ENCODE results near the gene FOXP2. TPM values are rescaled to one million over a fixed set of nuclear protein-coding genes. Genes with fewer than 3 reads are reported as not detected.

FOXP2 gene
- total RNA-seq, 1 donor from 2014 or later: 11.0 TPM

DNA sequence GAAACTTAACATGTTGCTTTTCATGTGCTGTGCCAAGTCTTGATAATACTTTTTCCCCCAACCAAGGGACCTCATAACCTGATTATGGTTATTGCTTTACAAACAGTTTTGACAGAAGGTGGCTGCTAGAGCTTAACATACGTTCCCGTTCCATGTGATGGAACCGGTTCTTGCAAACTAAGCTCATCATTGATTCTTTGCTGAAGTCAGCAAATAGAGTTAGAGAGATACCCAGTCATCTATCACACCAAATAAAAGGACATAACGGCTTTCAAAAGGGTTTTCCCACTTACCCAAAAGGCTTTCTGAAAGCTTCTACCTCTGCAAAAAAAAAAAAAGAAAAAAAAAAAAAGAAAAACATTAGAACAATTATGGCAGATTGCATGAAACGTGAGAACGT lies 277.0 kb downstream of the FOXP2 start:
- Histone ChIP-seq H3K27ac (no peak overlapping the region), H3K9me3 (no peaks in the 10 kb centered on the region), H3K36me3 (peaks cover 0 to 9% of the 10 kb centered on the region in 2 donors), H3K4me3 (no peak overlapping the region), H3K4me1 (no peaks in the 10 kb centered on the region), H3K27me3 (no peaks in the 10 kb centered on the region)
- TF ChIP-seq, protein P1, sequence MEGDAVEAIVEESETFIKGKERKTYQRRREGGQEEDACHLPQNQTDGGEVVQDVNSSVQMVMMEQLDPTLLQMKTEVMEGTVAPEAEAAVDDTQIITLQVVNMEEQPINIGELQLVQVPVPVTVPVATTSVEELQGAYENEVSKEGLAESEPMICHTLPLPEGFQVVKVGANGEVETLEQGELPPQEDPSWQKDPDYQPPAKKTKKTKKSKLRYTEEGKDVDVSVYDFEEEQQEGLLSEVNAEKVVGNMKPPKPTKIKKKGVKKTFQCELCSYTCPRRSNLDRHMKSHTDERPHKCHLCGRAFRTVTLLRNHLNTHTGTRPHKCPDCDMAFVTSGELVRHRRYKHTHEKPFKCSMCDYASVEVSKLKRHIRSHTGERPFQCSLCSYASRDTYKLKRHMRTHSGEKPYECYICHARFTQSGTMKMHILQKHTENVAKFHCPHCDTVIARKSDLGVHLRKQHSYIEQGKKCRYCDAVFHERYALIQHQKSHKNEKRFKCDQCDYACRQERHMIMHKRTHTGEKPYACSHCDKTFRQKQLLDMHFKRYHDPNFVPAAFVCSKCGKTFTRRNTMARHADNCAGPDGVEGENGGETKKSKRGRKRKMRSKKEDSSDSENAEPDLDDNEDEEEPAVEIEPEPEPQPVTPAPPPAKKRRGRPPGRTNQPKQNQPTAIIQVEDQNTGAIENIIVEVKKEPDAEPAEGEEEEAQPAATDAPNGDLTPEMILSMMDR (IDR thresholded peaks at IDR 0.05): no peak
- intact Hi-C loops (cut with DNase I): no loop called here
- no peak for DNase-seq (ENCODE audit: low spot score in 2 of 2)

DNA sequence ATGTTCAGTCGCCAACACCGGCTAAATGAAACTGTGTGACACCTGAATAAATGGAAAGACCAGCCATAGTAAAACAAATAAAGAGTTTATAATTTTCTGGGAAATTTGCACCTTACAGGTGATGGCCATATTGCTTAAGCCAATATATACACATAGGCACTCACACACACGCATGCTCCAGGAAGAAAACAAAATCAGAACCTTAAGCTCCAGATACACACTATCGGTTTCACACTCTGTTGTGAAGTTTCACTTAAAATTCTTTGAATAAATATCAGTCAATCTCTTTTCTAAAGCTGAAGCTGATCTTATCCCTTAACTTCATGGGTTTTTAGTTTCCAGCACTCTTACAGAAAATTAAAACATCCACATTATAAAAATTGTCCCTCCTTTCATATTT lies 280.6 kb downstream of the FOXP2 start:
- intact Hi-C loops (cut with DNase I): no loop called here

DNA sequence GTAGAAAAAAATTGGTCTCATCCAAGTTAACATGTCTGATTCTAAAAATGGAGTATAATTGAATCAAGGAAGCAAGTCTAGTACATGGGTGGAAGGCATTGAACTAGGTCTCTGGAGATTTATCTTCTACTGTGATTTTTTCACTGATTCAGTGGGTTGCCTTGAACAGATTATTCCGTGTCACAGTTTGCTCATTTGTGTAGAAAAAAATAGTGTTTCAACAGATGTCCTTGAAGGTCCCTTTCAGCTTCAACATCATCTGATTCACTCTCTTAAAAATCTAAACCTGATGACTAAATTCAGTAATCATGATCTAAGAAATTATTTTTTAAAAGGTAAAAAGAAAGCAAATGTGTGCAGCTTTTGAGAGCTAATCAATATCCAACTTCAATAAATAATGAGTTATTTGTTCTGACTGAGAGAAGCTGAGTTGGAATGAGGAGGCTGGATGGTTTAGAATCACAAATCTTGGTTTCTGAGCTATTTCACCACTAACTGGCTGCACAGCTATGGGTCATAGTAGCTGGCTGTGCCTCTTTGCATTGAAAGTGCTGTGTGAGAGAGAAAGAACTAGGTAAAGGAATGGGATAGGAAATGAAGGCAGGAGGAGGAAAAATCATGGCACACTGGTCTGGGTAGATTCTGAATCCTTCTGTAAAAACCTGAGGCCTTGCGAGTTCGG lies 285.8 kb downstream of the FOXP2 start:
- no peak for DNase-seq (ENCODE audit: low spot score in 2 of 2)
- Histone ChIP-seq H3K36me3 (no peaks in the 10 kb centered on the region), H3K9me3 (no peaks in the 10 kb centered on the region), H3K4me3 (no peak overlapping the region), H3K27ac (no peak overlapping the region), H3K27me3 (no peaks in the 10 kb centered on the region), H3K4me1 (no peaks in the 10 kb centered on the region)
- intact Hi-C loops (cut with DNase I): no loop called here
- TF ChIP-seq, protein P1 (IDR thresholded peaks at IDR 0.05): no peak

More for the DNA sequence above, 280.6 kb downstream of the FOXP2 start:
- peaks cover 0 to 7% of the 10 kb centered on the region in 2 donors for H3K36me3 ChIP-seq
- no peaks in the 10 kb centered on the region for H3K4me1 ChIP-seq
- H3K27ac ChIP-seq: no peak overlapping the region
- no peaks in the 10 kb centered on the region for H3K9me3 ChIP-seq
- no peak overlapping the region for H3K4me3 ChIP-seq
- DNase-seq (ENCODE audit: low spot score in 2 of 2): no peak
- H3K27me3 ChIP-seq: no peaks in the 10 kb centered on the region
- TF ChIP-seq, protein P1 (IDR thresholded peaks at IDR 0.05): no peak

DNA sequence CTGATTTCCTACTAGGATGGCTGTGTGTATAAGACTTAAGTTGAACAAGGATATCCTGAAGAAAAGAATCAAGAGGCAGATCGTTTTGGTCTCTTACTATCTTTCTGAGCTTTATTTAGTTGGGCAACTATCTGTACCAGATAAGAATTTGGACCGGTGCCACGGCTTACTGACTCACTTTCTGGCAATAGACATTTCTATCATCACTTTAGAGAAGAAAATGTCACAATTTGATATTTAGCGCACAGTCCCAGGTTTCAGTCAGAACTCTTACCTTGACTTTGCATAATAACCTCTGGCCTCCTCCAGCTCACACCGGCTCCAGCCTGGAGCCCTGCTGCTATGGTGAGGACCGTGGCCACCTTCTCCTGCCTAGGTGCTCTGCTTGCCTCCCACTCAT lies 289.1 kb downstream of the FOXP2 start:
- DNase-seq (ENCODE audit: low spot score in 2 of 2): no peak
- Histone ChIP-seq H3K27me3 (no peaks in the 10 kb centered on the region), H3K4me1 (no peaks in the 10 kb centered on the region), H3K4me3 (no peak overlapping the region), H3K9me3 (no peaks in the 10 kb centered on the region), H3K27ac (no peak overlapping the region), H3K36me3 (no peaks in the 10 kb centered on the region)
- intact Hi-C loops (cut with DNase I): no loop called here
- TF ChIP-seq, protein P1 (IDR thresholded peaks at IDR 0.05): no peak

DNA sequence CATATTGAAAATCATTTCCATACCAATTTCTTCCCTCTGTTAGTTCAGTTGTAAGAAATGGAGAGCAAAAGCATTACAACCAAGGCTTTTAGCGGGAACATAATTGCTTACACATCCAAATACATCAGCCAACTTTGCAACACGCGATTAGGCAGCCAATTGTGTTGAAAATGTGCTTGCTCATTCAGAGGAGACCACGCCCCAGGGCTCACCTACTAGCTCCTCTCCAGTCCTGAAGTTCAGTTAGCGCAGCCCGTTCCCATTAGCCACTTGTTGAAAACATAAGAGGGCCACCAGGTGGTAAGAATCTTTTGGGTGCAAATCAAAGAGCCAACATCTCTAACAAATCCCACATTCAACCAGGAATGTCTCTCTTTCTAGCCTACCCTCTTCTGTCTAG lies 294.0 kb downstream of the FOXP2 start:
- Histone ChIP-seq H3K4me3 (no peak overlapping the region), H3K27ac (no peak overlapping the region), H3K9me3 (no peaks in the 10 kb centered on the region), H3K27me3 (no peaks in the 10 kb centered on the region), H3K4me1 (no peaks in the 10 kb centered on the region), H3K36me3 (no peaks in the 10 kb centered on the region)
- intact Hi-C loops (cut with DNase I): no loop called here
- TF ChIP-seq, protein P1 (IDR thresholded peaks at IDR 0.05): no peak
- no peak for DNase-seq (ENCODE audit: low spot score in 2 of 2)

DNA sequence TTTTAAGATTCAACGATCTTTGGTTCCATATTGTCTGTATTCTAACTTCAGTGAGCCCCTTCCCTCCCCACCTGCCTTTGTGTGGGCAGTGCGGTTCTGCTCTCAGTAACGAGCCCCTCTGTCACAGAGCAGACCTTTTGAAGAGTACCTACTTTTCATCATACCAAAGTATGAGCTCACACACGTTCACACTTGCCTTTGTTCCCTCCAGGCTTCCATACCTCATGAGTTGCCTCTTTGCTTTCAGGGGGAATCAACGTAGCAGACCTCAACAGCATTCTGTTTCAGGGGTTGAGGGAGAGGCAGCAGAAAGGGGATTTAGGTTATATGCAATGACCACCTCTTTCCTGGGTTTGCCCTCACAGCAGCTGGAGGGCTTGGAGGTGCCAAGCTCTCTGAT lies 295.9 kb downstream of the FOXP2 start:
- DNase-seq (ENCODE audit: low spot score in 2 of 2): no peak
- Histone ChIP-seq H3K4me1 (no peaks in the 10 kb centered on the region), H3K4me3 (no peak overlapping the region), H3K27me3 (no peaks in the 10 kb centered on the region), H3K36me3 (no peaks in the 10 kb centered on the region), H3K27ac (no peak overlapping the region), H3K9me3 (no peaks in the 10 kb centered on the region)
- TF ChIP-seq, protein P1 (IDR thresholded peaks at IDR 0.05): no peak
- intact Hi-C loops (cut with DNase I): no loop called here

Data from ascending aorta (tissue), 2 donors.